Activated CD4-positive, alpha-beta T cell treated with anti-CD3 and anti-CD28 coated beads, Interleukin-2, Interleukin-6, amounts not matched to agents 100 ng/mL and 50 ng/mL, durations not matched to agents 16 hours and 8 hours (primary cell): ENCODE data around the gene RUNX1.

Source experiments
- DNase-seq: peaks from one replicate; pipeline ENCODE4 v3.0.0-alpha.2; 2020

The RUNX1 gene

GRCh38 chr21:34840693-34841092 lies 208.4 kb downstream of the RUNX1 start:
- DNase-seq, result no peak

GRCh38 chr21:34838956-34839820 lies 209.9 kb downstream of the RUNX1 start:
- DNase-seq, result no peak

- no peak for DNase-seq
These were observed 212.1 kb downstream of the RUNX1 start for GRCh38 chr21:34836933-34837505.

GRCh38 chr21:34836103-34836932 lies 212.8 kb downstream of the RUNX1 start:
- peak; percentile 25 for DNase-seq

GRCh38 chr21:34835526-34835925 lies 213.6 kb downstream of the RUNX1 start:
- no peak for DNase-seq

- peak; percentile 22 for DNase-seq
These were observed 214.1 kb downstream of the RUNX1 start for GRCh38 chr21:34834852-34835501.

- DNase-seq, result no peak
These were observed 214.8 kb downstream of the RUNX1 start for GRCh38 chr21:34834290-34834689.

GRCh38 chr21:34833465-34833864 lies 215.6 kb downstream of the RUNX1 start:
- no peak for DNase-seq

GRCh38 chr21:34830386-34831170 lies 218.5 kb downstream of the RUNX1 start:
- no peak for DNase-seq

- DNase-seq, result no peak
These were observed 221.5 kb downstream of the RUNX1 start for GRCh38 chr21:34827445-34828235.

- no peak for DNase-seq
These were observed 222.3 kb downstream of the RUNX1 start for GRCh38 chr21:34826836-34827235.

GRCh38 chr21:34825948-34826548 lies 223.1 kb downstream of the RUNX1 start:
- no peak for DNase-seq

- no peak for DNase-seq
These were observed 224.0 kb downstream of the RUNX1 start for GRCh38 chr21:34825101-34825500.

- DNase-seq, result no peak
These were observed 224.8 kb downstream of the RUNX1 start for GRCh38 chr21:34824314-34824713.

GRCh38 chr21:34822942-34823341 lies 226.2 kb downstream of the RUNX1 start:
- DNase-seq, result no peak

- no peak for DNase-seq
These were observed 226.9 kb downstream of the RUNX1 start for GRCh38 chr21:34822168-34822567.

- no peak for DNase-seq
These were observed 227.4 kb downstream of the RUNX1 start for GRCh38 chr21:34821717-34822116.

- no peak for DNase-seq
These were observed 229.1 kb downstream of the RUNX1 start for GRCh38 chr21:34820051-34820450.

- no peak for DNase-seq
These were observed 229.6 kb downstream of the RUNX1 start for GRCh38 chr21:34819357-34819999.

- no peak for DNase-seq
These were observed 230.4 kb downstream of the RUNX1 start for GRCh38 chr21:34818662-34819158.
